ENCODE measurements around the gene AKT1.
"Not testable (repeated sequence)": the region's sequence is repeated elsewhere in the genome, so short reads cannot be mapped to it uniquely, and the experiment has no call there.

AKT1 gene

GRCh38 chr14:104753528-104754212, 41.9 kb downstream of the AKT1 start:
- peaks cover 30% of the 10 kb centered on the region for H3K4me1 Mint-ChIP-seq (ENCODE audit: low read depth)
- peak overlapping the region; percentile 98 for H3K4me3 Mint-ChIP-seq
- H3K27ac Mint-ChIP-seq: peak overlapping the region; percentile 92
- no peaks in the 10 kb centered on the region for H3K27me3 Mint-ChIP-seq
- H3K9me3 Mint-ChIP-seq: no peaks in the 10 kb centered on the region
- peaks cover 27% of the 10 kb centered on the region for H3K36me3 Mint-ChIP-seq (ENCODE audit: low read depth)

- Mint-ChIP-seq H3K4me3 (peak within 1 kb of the TSS; percentile 98), H3K27ac (peak within 1 kb of the TSS; percentile 92), H3K4me1 (ENCODE audit: low read depth) (peaks cover 30% of the 10 kb centered on the region), H3K27me3 (no peaks in the 10 kb centered on the region), H3K36me3 (ENCODE audit: low read depth) (peaks cover 21% of the 10 kb centered on the region), H3K9me3 (no peaks in the 10 kb centered on the region)
These were observed 42.6 kb downstream of the AKT1 start, which contains the start of gene SIVA1 for GRCh38 chr14:104752735-104753527. SIVA1 (plus strand) TSS chr14:104753147; CDS start chr14:104753202, 55 bp downstream.

GRCh38 chr14:104752423-104752734, 43.2 kb downstream of the AKT1 start:
- Mint-ChIP-seq H3K36me3 (ENCODE audit: low read depth) (peaks cover 15% of the 10 kb centered on the region), H3K4me1 (ENCODE audit: low read depth) (peaks cover 30% of the 10 kb centered on the region)

GRCh38 chr14:104751539-104752422, 43.8 kb downstream of the AKT1 start:
- Mint-ChIP-seq H3K9me3 (no peaks in the 10 kb centered on the region), H3K4me3 (peak overlapping the region; percentile 98), H3K4me1 (ENCODE audit: low read depth) (peaks cover 31% of the 10 kb centered on the region), H3K36me3 (ENCODE audit: low read depth) (peaks cover 11% of the 10 kb centered on the region), H3K27me3 (no peaks in the 10 kb centered on the region), H3K27ac (peak overlapping the region; percentile 85)

More at GRCh38 chr14:104752423-104752734, 43.2 kb downstream of the AKT1 start:
- peak overlapping the region; percentile 85 for H3K27ac Mint-ChIP-seq
- no peaks in the 10 kb centered on the region for H3K9me3 Mint-ChIP-seq
- no peaks in the 10 kb centered on the region for H3K27me3 Mint-ChIP-seq
- peak overlapping the region; percentile 98 for H3K4me3 Mint-ChIP-seq

- H3K4me3 Mint-ChIP-seq; H3K9me3 Mint-ChIP-seq; H3K36me3 Mint-ChIP-seq (ENCODE audit: low read depth); H3K27me3 Mint-ChIP-seq: not testable (repeated sequence)
- Mint-ChIP-seq H3K27ac (peak overlapping the region; percentile 40), H3K4me1 (ENCODE audit: low read depth) (peaks cover 33% of the 10 kb centered on the region)
These were observed 44.8 kb downstream of the AKT1 start for GRCh38 chr14:104750753-104751057.

GRCh38 chr14:104750056-104750752, 45.3 kb downstream of the AKT1 start:
- H3K27ac Mint-ChIP-seq: peak overlapping the region; percentile 26
- peaks cover 8% of the 10 kb centered on the region for H3K36me3 Mint-ChIP-seq (ENCODE audit: low read depth)
- no peaks in the 10 kb centered on the region for H3K9me3 Mint-ChIP-seq
- H3K4me3 Mint-ChIP-seq: no peak overlapping the region
- no peaks in the 10 kb centered on the region for H3K27me3 Mint-ChIP-seq
- peaks cover 33% of the 10 kb centered on the region for H3K4me1 Mint-ChIP-seq (ENCODE audit: low read depth)

- Mint-ChIP-seq H3K4me3 (no peak overlapping the region), H3K27me3 (no peaks in the 10 kb centered on the region), H3K27ac (no peak overlapping the region)
These were observed 46.4 kb downstream of the AKT1 start for GRCh38 chr14:104749111-104749649.

GRCh38 chr14:104747876-104748275, 47.7 kb downstream of the AKT1 start:
- Mint-ChIP-seq H3K4me3 (no peak overlapping the region), H3K4me1 (ENCODE audit: low read depth) (peaks cover 20% of the 10 kb centered on the region)

More at GRCh38 chr14:104749111-104749649, 46.4 kb downstream of the AKT1 start:
- Mint-ChIP-seq H3K4me1 (ENCODE audit: low read depth) (peaks cover 26% of the 10 kb centered on the region), H3K9me3 (no peaks in the 10 kb centered on the region), H3K36me3 (ENCODE audit: low read depth) (peaks cover 6% of the 10 kb centered on the region)

GRCh38 chr14:104746934-104747481, 48.5 kb downstream of the AKT1 start:
- H3K4me1 Mint-ChIP-seq (ENCODE audit: low read depth): peaks cover 20% of the 10 kb centered on the region
- H3K9me3 Mint-ChIP-seq: no peaks in the 10 kb centered on the region
- no peak overlapping the region for H3K4me3 Mint-ChIP-seq
- H3K27ac Mint-ChIP-seq: no peak overlapping the region
- no peaks in the 10 kb centered on the region for H3K27me3 Mint-ChIP-seq
- H3K36me3 Mint-ChIP-seq (ENCODE audit: low read depth): no peaks in the 10 kb centered on the region

More at GRCh38 chr14:104747876-104748275, 47.7 kb downstream of the AKT1 start:
- H3K36me3 Mint-ChIP-seq (ENCODE audit: low read depth): no peaks in the 10 kb centered on the region
- no peaks in the 10 kb centered on the region for H3K27me3 Mint-ChIP-seq
- H3K9me3 Mint-ChIP-seq: no peaks in the 10 kb centered on the region
- H3K27ac Mint-ChIP-seq: no peak overlapping the region

- Mint-ChIP-seq H3K4me3 (no peak overlapping the region), H3K27me3 (no peaks in the 10 kb centered on the region), H3K27ac (peak overlapping the region; percentile 36), H3K36me3 (ENCODE audit: low read depth) (no peaks in the 10 kb centered on the region), H3K9me3 (no peaks in the 10 kb centered on the region), H3K4me1 (ENCODE audit: low read depth) (peaks cover 20% of the 10 kb centered on the region)
These were observed 49.4 kb downstream of the AKT1 start for GRCh38 chr14:104746071-104746545.

GRCh38 chr14:104745431-104745830, 50.1 kb downstream of the AKT1 start:
- Mint-ChIP-seq H3K27ac (no peak overlapping the region), H3K36me3 (ENCODE audit: low read depth) (no peaks in the 10 kb centered on the region), H3K4me3 (no peak overlapping the region), H3K9me3 (no peaks in the 10 kb centered on the region), H3K27me3 (no peaks in the 10 kb centered on the region), H3K4me1 (ENCODE audit: low read depth) (peaks cover 20% of the 10 kb centered on the region)

GRCh38 chr14:104744484-104744883, 51.1 kb downstream of the AKT1 start:
- no peak overlapping the region for H3K27ac Mint-ChIP-seq
- peaks cover 20% of the 10 kb centered on the region for H3K4me1 Mint-ChIP-seq (ENCODE audit: low read depth)
- H3K9me3 Mint-ChIP-seq: no peaks in the 10 kb centered on the region
- no peaks in the 10 kb centered on the region for H3K27me3 Mint-ChIP-seq
- H3K36me3 Mint-ChIP-seq (ENCODE audit: low read depth): no peaks in the 10 kb centered on the region
- no peak overlapping the region for H3K4me3 Mint-ChIP-seq

GRCh38 chr14:104743461-104744380, 51.8 kb downstream of the AKT1 start:
- no peak overlapping the region for H3K27ac Mint-ChIP-seq
- H3K4me3 Mint-ChIP-seq: no peak overlapping the region
- no peaks in the 10 kb centered on the region for H3K9me3 Mint-ChIP-seq
- peaks cover 20% of the 10 kb centered on the region for H3K4me1 Mint-ChIP-seq (ENCODE audit: low read depth)
- H3K36me3 Mint-ChIP-seq (ENCODE audit: low read depth): no peaks in the 10 kb centered on the region
- H3K27me3 Mint-ChIP-seq: no peaks in the 10 kb centered on the region
